Esophagus muscularis mucosa (tissue), 4 donors: Measurements from ENCODE around the gene RFESD. TPM values are rescaled to one million over a fixed set of nuclear protein-coding genes. Genes with fewer than 3 reads are reported as not detected.
"Not testable (repeated sequence)": the region's sequence is repeated elsewhere in the genome, so short reads cannot be mapped to it uniquely, and the experiment has no call there.

Experiments
- DNase-seq: peaks from one replicate; pipeline ENCODE4 v3.0.0-alpha.2; 2017; ENCODE audit errors: extremely low spot score
- H3K27ac ChIP-seq, 4 donors: fragments of 200-600 bp; sonication (generic); replicated peaks in 1 of 4; 1 replicate in 3 of 4; 2 replicates in 1 of 4; pipeline ENCODE4 v1.5.1; 2016 to 2019; ENCODE audit warnings: mild to moderate bottlenecking in 1 of 4
- H3K27me3 ChIP-seq, 4 donors: fragments of 200-600 bp; sonication (generic); one replicate each; pipeline versions ENCODE4 v1.5.1 to v1.6.0; 2016 to 2019
- H3K36me3 ChIP-seq, 4 donors: fragments of 200-600 bp; sonication (generic); one replicate each; pipeline ENCODE4 v1.5.1; 2016 to 2019
- H3K4me1 ChIP-seq, 4 donors: fragments of 200-600 bp; sonication (generic); one replicate each; pipeline ENCODE4 v1.5.1; 2016 to 2019
- H3K4me3 ChIP-seq, 4 donors: fragments of 200-600 bp; sonication (generic); 1 replicate in 2 of 4; 2 replicates in 2 of 4; pipeline ENCODE4 v1.5.1; 2016 to 2019; ENCODE audit warnings: mild to moderate bottlenecking in 4 of 4, moderate library complexity in 1 of 4
- H3K9me3 ChIP-seq, 4 donors: fragments of 200-600 bp; sonication (generic); 1 replicate in 3 of 4; 2 replicates in 1 of 4; pipeline ENCODE4 v1.5.1; 2016 to 2019
- CTCF ChIP-seq, 3 experiments: fragments of 200-600 bp in 2 of 3; fragments of 450-650 bp in 1 of 3; sonication (generic) in 2 of 3; IDR thresholded peaks; one replicate each; pipeline ENCODE4 v1.5.1; 2017 to 2019; ENCODE audit warnings: antibody characterized with exemption in 3 of 3, mild to moderate bottlenecking in 2 of 3, moderate library complexity in 1 of 3
- EP300 ChIP-seq: sonication (generic); formaldehyde crosslinking; IDR thresholded peaks from one replicate; pipeline ENCODE4 v1.6.1; 2017; ENCODE audit warnings: antibody characterized with exemption
- POLR2A ChIP-seq: fragments of 450-650 bp; IDR thresholded peaks from one replicate; pipeline ENCODE4 v1.6.1; 2017; ENCODE audit warnings: antibody characterized with exemption, moderate library complexity, mild to moderate bottlenecking, low read depth
- POLR2AphosphoS5 ChIP-seq, 2 donors: sonication (generic); formaldehyde crosslinking; IDR thresholded peaks; one replicate each; pipeline ENCODE4 v1.6.1; 2017; ENCODE audit warnings: antibody characterized with exemption in 2 of 2
- WGBS: methylation state at CpG from one replicate; pipeline ENCODE4 v1.1.5; 2018; 5-methylcytosine and 5-hydroxymethylcytosine counted together
- intact Hi-C: fragments of 100-400 bp; cut with DNase I; formaldehyde crosslinking; loops from one replicate; pipeline ENCODE4 v1.15.1; 2023
- total RNA-seq, 4 donors: library from RNA; depleted of rRNA; stranded (reverse); fragments of >200 nt; gene quantifications; one replicate each; pipeline versions ENCODE4 v1.1.0 to v1.2.1, GENCODE V29; 2016

Gene RFESD
- total RNA-seq, 4 donors from 2014 or later, result 0.63 to 1.7 (median 0.84) TPM

- Histone ChIP-seq H3K36me3 (no peaks in the 10 kb centered on the region), H3K27ac (no peak overlapping the region), H3K27me3 (no peaks in the 10 kb centered on the region), H3K4me1 (peaks cover 7 to 14% (median 12%) of the 10 kb centered on the region in 4 donors), H3K9me3 (no peaks in the 10 kb centered on the region), H3K4me3 (no peak overlapping the region)
- intact Hi-C loops, result no loop called here
- 87% methylated on average over 4 of the region's 4 CpGs for WGBS
- TF ChIP-seq POLR2AphosphoS5 (IDR thresholded peaks at IDR 0.05) (peak in 1 of 2 donors; percentile 25), POLR2A (no peak), EP300 (no peak), CTCF (IDR thresholded peaks at IDR 0.05) (no peak)
- peak; percentile 83 for DNase-seq
These were observed 14.4 kb upstream of the RFESD start for GRCh38 chr5:95631991-95632675.

- WGBS, result 100% methylated on average over 2 of the region's 2 CpGs
- DNase-seq, result not testable (repeated sequence)
- H3K4me1 ChIP-seq, result peaks cover 7 to 14% (median 12%) of the 10 kb centered on the region in 4 donors
These were observed 13.6 kb upstream of the RFESD start for GRCh38 chr5:95632942-95633341.

GRCh38 chr5:95633671-95634070, 12.9 kb upstream of the RFESD start:
- TF ChIP-seq POLR2A, result no peak
- TF ChIP-seq CTCF (IDR thresholded peaks at IDR 0.05), result no peak
- no peak for TF ChIP-seq EP300
- no peak for TF ChIP-seq POLR2AphosphoS5 (IDR thresholded peaks at IDR 0.05)
- intact Hi-C loops, result no loop called here
- Histone ChIP-seq H3K27ac (no peak overlapping the region), H3K4me1 (peaks cover 7 to 14% (median 12%) of the 10 kb centered on the region in 4 donors), H3K4me3 (no peak overlapping the region), H3K27me3 (no peaks in the 10 kb centered on the region), H3K36me3 (no peaks in the 10 kb centered on the region), H3K9me3 (no peaks in the 10 kb centered on the region)
- WGBS, result 93% methylated on average over 3 of the region's 3 CpGs
- no peak for DNase-seq

More at GRCh38 chr5:95632942-95633341, 13.6 kb upstream of the RFESD start:
- H3K27me3 ChIP-seq, H3K36me3 ChIP-seq, intact Hi-C loops, H3K9me3 ChIP-seq, H3K4me3 ChIP-seq, H3K27ac ChIP-seq: not testable (repeated sequence)

- H3K27me3 ChIP-seq, result no peaks in the 10 kb centered on the region
- H3K27ac ChIP-seq, result no peak overlapping the region
- H3K9me3 ChIP-seq, result no peaks in the 10 kb centered on the region
- WGBS, result 98% methylated on average over 3 of the region's 3 CpGs
- peak; percentile 64 for DNase-seq
- peaks cover 7 to 14% (median 12%) of the 10 kb centered on the region in 4 donors for H3K4me1 ChIP-seq
- TF ChIP-seq EP300 (no peak), POLR2A (no peak), POLR2AphosphoS5 (IDR thresholded peaks at IDR 0.05) (no peak), CTCF (IDR thresholded peaks at IDR 0.05) (no peak)
- H3K4me3 ChIP-seq, result no peak overlapping the region
- intact Hi-C loops, result no loop called here
- no peaks in the 10 kb centered on the region for H3K36me3 ChIP-seq
These were observed 12.5 kb upstream of the RFESD start for GRCh38 chr5:95634081-95634480.

- Histone ChIP-seq H3K36me3 (no peaks in the 10 kb centered on the region), H3K27me3 (no peaks in the 10 kb centered on the region), H3K27ac (no peak overlapping the region), H3K9me3 (no peaks in the 10 kb centered on the region), H3K4me3 (no peak overlapping the region), H3K4me1 (no peaks in the 10 kb centered on the region)
- intact Hi-C loops, result no loop called here
- no peak for TF ChIP-seq EP300
- TF ChIP-seq POLR2AphosphoS5 (IDR thresholded peaks at IDR 0.05), result no peak
- no peak for TF ChIP-seq CTCF (IDR thresholded peaks at IDR 0.05)
- no peak for TF ChIP-seq POLR2A
- DNase-seq, result no peak
- 79% methylated on average over 3 of the region's 3 CpGs for WGBS
These were observed 7.9 kb upstream of the RFESD start for GRCh38 chr5:95638632-95639031.
